Thymus (tissue), 11 donors: Measurements from ENCODE around the gene PFKM. TPM values are rescaled to one million over a fixed set of nuclear protein-coding genes. Genes with fewer than 3 reads are reported as not detected.
"Not testable (repeated sequence)": the region's sequence is repeated elsewhere in the genome, so short reads cannot be mapped to it uniquely, and the experiment has no call there.

Source experiments
- DNase-seq, 9 donors: peaks; one replicate each; pipeline ENCODE4 v3.0.0-alpha.2; 2013; ENCODE audit warnings: low spot score in 9 of 9, low read depth in 6 of 9, missing footprints in 1 of 9
- H3K27ac ChIP-seq, 2 donors: one replicate each; pipeline ENCODE4 v1.5.1; 2013; ENCODE audit warnings: control low read depth in 1 of 2, low read depth in 1 of 2, low read length in 1 of 2, mild to moderate bottlenecking in 1 of 2, moderate library complexity in 1 of 2
- H3K27me3 ChIP-seq, 2 donors: one replicate each; pipeline ENCODE4 v1.5.1; 2013; ENCODE audit warnings: low read length in 1 of 2; ENCODE audit not compliant: control insufficient read depth in 2 of 2, insufficient read depth in 1 of 2
- H3K36me3 ChIP-seq, 2 donors: one replicate each; pipeline ENCODE4 v1.5.1; 2013; ENCODE audit warnings: low read length in 1 of 2, mild to moderate bottlenecking in 1 of 2, moderate library complexity in 1 of 2; ENCODE audit not compliant: control insufficient read depth in 2 of 2, insufficient read depth in 2 of 2
- H3K4me1 ChIP-seq, 2 donors: one replicate each; pipeline ENCODE4 v1.5.1; 2013; ENCODE audit warnings: low read length in 2 of 2; ENCODE audit not compliant: control insufficient read depth in 2 of 2, insufficient read depth in 2 of 2
- H3K4me3 ChIP-seq, 2 donors: one replicate each; pipeline ENCODE4 v1.5.1; 2013; ENCODE audit warnings: low read length in 2 of 2, control low read depth in 1 of 2, mild to moderate bottlenecking in 1 of 2
- H3K9me3 ChIP-seq, 2 donors: one replicate each; pipeline ENCODE4 v1.5.1; 2013; ENCODE audit warnings: low read length in 1 of 2, mild to moderate bottlenecking in 1 of 2; ENCODE audit not compliant: control insufficient read depth in 2 of 2, insufficient read depth in 1 of 2
- WGBS: extraction: QIAGEN DNeasy Blood & Tissue Kit; methylation state at CpG from one replicate; pipeline ENCODE4 v1.1.7; 2013; 5-methylcytosine and 5-hydroxymethylcytosine counted together
- polyA plus RNA-seq: library from polyadenylated mRNA; stranded (reverse); fragments of 200-250 nt; gene quantifications from one replicate; pipeline ENCODE4 v1.2.3, GENCODE V29; 2013
- total RNA-seq: library from RNA; stranded (reverse); fragments of 120-200 nt; gene quantifications from one replicate; pipeline ENCODE4 v1.2.4, GENCODE V29; 2013
- donor health status: healthy.

Gene PFKM
- total and polyA plus RNA-seq, 2 donors, result 12.8 to 16.1 TPM

GRCh38 chr12:48122065-48122834 lies 3.1 kb downstream of the PFKM start:
- Histone ChIP-seq H3K27me3 (no peaks in the 10 kb centered on the region), H3K9me3 (no peaks in the 10 kb centered on the region), H3K36me3 (peaks cover 0 to 8% of the 10 kb centered on the region in 2 donors), H3K4me3 (no peak overlapping the region), H3K4me1 (peaks cover 10 to 11% of the 10 kb centered on the region in 2 donors), H3K27ac (no peak overlapping the region)
- DNase-seq, result no peak
- 96% methylated on average over 2 of the region's 2 CpGs for WGBS

GRCh38 chr12:48123169-48123568 lies 4.0 kb downstream of the PFKM start:
- DNase-seq, result no peak
- WGBS, result 97% methylated on average over 4 of the region's 4 CpGs
- H3K27ac ChIP-seq, result no peak overlapping the region
- peaks cover 0 to 8% of the 10 kb centered on the region in 2 donors for H3K36me3 ChIP-seq
- H3K4me3 ChIP-seq, result no peak overlapping the region
- no peaks in the 10 kb centered on the region for H3K27me3 ChIP-seq
- H3K9me3 ChIP-seq, result no peaks in the 10 kb centered on the region
- H3K4me1 ChIP-seq, result peaks cover 10 to 11% of the 10 kb centered on the region in 2 donors

GRCh38 chr12:48125542-48125941 lies 6.4 kb downstream of the PFKM start:
- not testable (repeated sequence) for H3K27ac ChIP-seq, H3K9me3 ChIP-seq, DNase-seq, H3K4me1 ChIP-seq, H3K36me3 ChIP-seq, H3K4me3 ChIP-seq, H3K27me3 ChIP-seq
- WGBS, result 97% methylated on average over 5 of the region's 5 CpGs

- Histone ChIP-seq H3K27me3 (no peaks in the 10 kb centered on the region), H3K27ac (no peak overlapping the region)
Observed at GRCh38 chr12:48125985-48126384, 6.8 kb downstream of the PFKM start.

GRCh38 chr12:48126953-48127630 lies 7.9 kb downstream of the PFKM start:
- DNase-seq, result no peak
- Histone ChIP-seq H3K36me3 (peaks cover 0 to 12% of the 10 kb centered on the region in 2 donors), H3K27ac (no peak overlapping the region), H3K9me3 (no peaks in the 10 kb centered on the region), H3K4me3 (no peak overlapping the region), H3K27me3 (no peaks in the 10 kb centered on the region), H3K4me1 (no peaks in the 10 kb centered on the region)
- over 99% methylated on average over 2 of the region's 2 CpGs for WGBS

More at GRCh38 chr12:48125985-48126384, 6.8 kb downstream of the PFKM start:
- H3K36me3 ChIP-seq, result peaks cover 0 to 8% of the 10 kb centered on the region in 2 donors
- no peaks in the 10 kb centered on the region for H3K4me1 ChIP-seq
- H3K4me3 ChIP-seq, result no peak overlapping the region
- H3K9me3 ChIP-seq, result no peaks in the 10 kb centered on the region
- 96% methylated on average over 4 of the region's 4 CpGs for WGBS
- no peak for DNase-seq

GRCh38 chr12:48128800-48129199 lies 9.6 kb downstream of the PFKM start:
- no peak for DNase-seq
- H3K4me1 ChIP-seq, result no peaks in the 10 kb centered on the region
- H3K27ac ChIP-seq, result no peak overlapping the region
- H3K27me3 ChIP-seq, result no peaks in the 10 kb centered on the region
- peaks cover 4 to 17% of the 10 kb centered on the region in 2 donors for H3K36me3 ChIP-seq
- no peaks in the 10 kb centered on the region for H3K9me3 ChIP-seq
- 96% methylated on average over 1 of the region's 1 CpG for WGBS
- no peak overlapping the region for H3K4me3 ChIP-seq

- H3K27me3 ChIP-seq, result no peaks in the 10 kb centered on the region
- H3K4me1 ChIP-seq, result no peaks in the 10 kb centered on the region
- H3K9me3 ChIP-seq, result no peaks in the 10 kb centered on the region
- peaks cover 9 to 21% of the 10 kb centered on the region in 2 donors for H3K36me3 ChIP-seq
- 94% methylated on average over 1 of the region's 1 CpG for WGBS
- DNase-seq, result no peak
- H3K4me3 ChIP-seq, result no peak overlapping the region
- H3K27ac ChIP-seq, result no peak overlapping the region
Observed at GRCh38 chr12:48129376-48129775, 10.2 kb downstream of the PFKM start.

GRCh38 chr12:48131517-48131916 lies 12.4 kb downstream of the PFKM start:
- Histone ChIP-seq H3K36me3 (peaks cover 11 to 21% of the 10 kb centered on the region in 2 donors), H3K27ac (no peak overlapping the region), H3K9me3 (no peaks in the 10 kb centered on the region), H3K4me1 (no peaks in the 10 kb centered on the region), H3K4me3 (no peak overlapping the region), H3K27me3 (no peaks in the 10 kb centered on the region)
- WGBS, result over 99% methylated on average over 2 of the region's 2 CpGs
- no peak for DNase-seq

GRCh38 chr12:48132826-48133225 lies 13.7 kb downstream of the PFKM start:
- H3K4me1 ChIP-seq, result no peaks in the 10 kb centered on the region
- WGBS, result 94% methylated on average over 14 of the region's 14 CpGs
- no peak for DNase-seq

More at GRCh38 chr12:48132826-48133225, 13.7 kb downstream of the PFKM start:
- Histone ChIP-seq H3K27me3 (no peaks in the 10 kb centered on the region), H3K4me3 (no peak overlapping the region), H3K27ac (no peak overlapping the region), H3K9me3 (no peaks in the 10 kb centered on the region), H3K36me3 (peaks cover 11 to 24% of the 10 kb centered on the region in 2 donors)
